Rectal smooth muscle tissue (tissue), 1 donor: ENCODE data around the gene MCCC1.
"Not testable (repeated sequence)": the region's sequence is repeated elsewhere in the genome, so short reads cannot be mapped to it uniquely, and the experiment has no call there.

Experiments used
- H3K27ac ChIP-seq: one replicate; pipeline ENCODE4 v1.7.0; 2013; ENCODE audit warnings: low read depth, low read length, inconsistent platforms
- H3K27me3 ChIP-seq: one replicate; pipeline ENCODE4 v1.7.0; 2013; ENCODE audit warnings: low read length; ENCODE audit not compliant: control insufficient read depth, insufficient read depth
- H3K36me3 ChIP-seq: one replicate; pipeline ENCODE4 v1.7.0; 2013; ENCODE audit warnings: low read length; ENCODE audit not compliant: control insufficient read depth, insufficient read depth
- H3K4me1 ChIP-seq: one replicate; pipeline ENCODE4 v1.7.0; 2013; ENCODE audit warnings: low read length; ENCODE audit not compliant: control insufficient read depth, insufficient read depth
- H3K4me3 ChIP-seq: one replicate; pipeline ENCODE4 v1.7.0; 2013; ENCODE audit warnings: low read length
- H3K9ac ChIP-seq: one replicate; pipeline ENCODE4 v1.7.0; 2013; ENCODE audit warnings: low read length

MCCC1 gene

DNA sequence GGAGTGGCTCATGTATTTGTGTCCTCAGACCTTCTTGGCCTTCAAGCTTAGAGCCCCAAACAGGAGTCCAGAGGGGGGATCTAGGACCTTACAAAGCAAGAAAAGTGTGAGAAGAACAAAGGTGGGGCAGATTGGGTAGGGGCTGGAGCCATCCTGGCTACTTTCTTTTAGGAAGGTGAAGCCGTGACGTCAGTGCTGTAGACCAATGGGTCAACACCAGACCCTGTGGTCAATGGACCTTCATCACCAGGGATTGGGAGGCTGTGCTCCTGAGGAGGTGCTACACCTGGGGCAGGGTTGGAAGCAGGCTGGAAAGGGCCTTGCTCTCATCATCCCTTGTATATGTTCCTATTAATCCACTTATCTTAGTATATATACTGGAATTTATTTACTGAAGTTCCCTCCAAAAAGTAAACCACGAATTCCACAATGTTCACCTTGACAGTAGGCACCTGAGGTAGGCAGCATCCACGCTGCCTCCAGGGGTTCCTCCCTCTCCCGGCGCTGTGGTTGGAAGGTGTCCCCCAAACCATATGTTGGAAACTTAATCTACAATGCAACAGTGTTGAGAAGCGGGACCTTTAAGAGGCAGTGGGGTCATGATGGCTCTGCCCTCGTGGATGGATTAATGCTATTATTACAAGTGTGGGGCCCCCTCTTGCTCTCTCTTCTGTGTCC, 21.4 kb upstream of the MCCC1 start:
- Histone ChIP-seq H3K27ac (no peak overlapping the region), H3K36me3 (no peaks in the 10 kb centered on the region), H3K9ac (no peak overlapping the region), H3K4me3 (no peak overlapping the region), H3K27me3 (no peaks in the 10 kb centered on the region), H3K4me1 (no peaks in the 10 kb centered on the region)

DNA sequence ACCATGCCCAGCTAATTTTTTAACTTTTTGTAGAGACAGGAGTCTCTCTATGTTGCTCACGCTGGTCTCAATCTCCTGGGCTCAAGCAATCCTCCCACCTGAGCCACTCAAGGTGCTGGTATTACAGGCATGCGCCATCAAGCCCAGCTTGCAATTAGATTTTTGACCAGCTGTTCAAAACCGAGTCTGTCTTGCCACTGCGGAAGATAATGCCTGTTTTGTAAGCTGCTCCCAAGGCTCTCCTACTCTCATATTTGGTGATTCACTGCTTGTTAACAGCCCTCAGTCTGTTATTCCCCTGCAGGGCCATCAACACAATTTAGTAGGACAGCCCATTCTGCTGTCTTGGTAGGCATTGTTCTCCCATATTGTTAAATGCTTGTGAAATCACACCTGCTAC, 17.8 kb upstream of the MCCC1 start:
- Histone ChIP-seq H3K9ac (no peak overlapping the region), H3K27ac (no peak overlapping the region), H3K4me1 (no peaks in the 10 kb centered on the region), H3K27me3 (no peaks in the 10 kb centered on the region), H3K4me3 (no peak overlapping the region), H3K36me3 (no peaks in the 10 kb centered on the region)

DNA sequence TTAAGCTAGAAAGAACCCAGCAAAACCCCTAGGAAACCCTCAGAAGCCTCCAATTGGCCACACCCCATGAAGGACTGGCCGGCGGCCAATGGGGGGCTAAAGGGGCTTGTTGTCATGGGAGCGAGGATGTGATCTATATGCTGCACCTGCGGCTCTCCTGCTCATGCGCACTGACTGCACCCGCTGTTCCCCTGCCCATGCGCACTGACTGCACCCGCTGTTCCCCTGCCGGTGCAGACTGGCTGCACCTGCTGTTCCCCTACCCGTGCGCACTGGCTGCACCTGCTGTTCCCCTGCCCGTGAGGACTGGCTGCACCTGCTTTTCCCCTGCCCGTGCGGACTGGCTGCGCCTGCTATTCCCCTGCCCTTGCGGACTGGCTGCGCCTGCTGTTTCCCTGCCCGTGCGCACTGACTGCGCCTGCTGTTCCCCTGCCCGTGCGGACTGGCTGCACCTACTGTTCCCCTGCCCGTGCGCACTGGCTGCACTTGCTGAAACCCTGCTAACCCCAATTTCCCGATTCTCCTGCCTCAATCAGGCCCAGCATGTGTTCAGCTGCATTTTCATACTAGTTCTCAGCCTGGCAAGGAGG, 16.8 kb upstream of the MCCC1 start:
- no peak overlapping the region for H3K27ac ChIP-seq
- H3K9ac ChIP-seq: no peak overlapping the region
- H3K4me3 ChIP-seq: peak overlapping the region; percentile 42
- no peaks in the 10 kb centered on the region for H3K36me3 ChIP-seq
- H3K27me3 ChIP-seq: no peaks in the 10 kb centered on the region
- H3K4me1 ChIP-seq: no peaks in the 10 kb centered on the region

DNA sequence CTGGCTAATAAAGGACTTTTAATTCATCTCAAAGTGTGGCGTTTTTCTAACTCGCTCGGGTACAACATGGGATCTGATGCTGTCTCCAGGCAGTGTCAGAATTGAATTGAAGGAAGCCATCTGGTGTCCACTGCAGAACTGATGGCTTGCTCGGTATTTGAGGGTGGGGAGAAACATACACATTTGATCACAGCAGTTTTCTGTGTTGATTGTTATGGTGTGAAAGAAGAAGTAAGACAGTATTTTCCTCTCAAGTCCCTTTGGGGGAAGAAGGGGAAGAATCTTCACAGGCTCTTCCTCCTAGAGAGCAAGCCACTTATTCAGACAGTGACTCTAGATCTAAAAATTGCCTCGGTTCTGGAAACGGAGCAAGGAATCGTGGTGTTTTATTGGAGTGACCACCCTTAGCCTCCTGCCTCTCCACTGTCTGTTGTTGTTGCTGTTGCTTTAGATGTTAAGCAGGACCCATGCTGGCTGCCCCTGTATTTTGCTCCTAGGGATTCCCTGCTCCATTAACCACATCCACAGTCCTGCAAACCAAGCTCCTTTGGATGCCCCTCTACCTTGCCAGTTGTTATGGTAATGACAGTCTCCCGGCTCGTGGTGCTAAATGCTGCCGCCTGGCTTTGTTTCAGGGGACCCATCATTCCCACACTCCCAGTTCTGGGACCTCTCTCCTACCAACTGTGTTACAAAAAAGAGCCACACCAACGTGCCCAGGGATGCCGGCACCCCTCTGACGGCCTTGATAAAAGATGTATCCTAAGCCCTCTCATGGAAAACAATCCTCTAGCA, 15.3 kb upstream of the MCCC1 start:
- H3K27me3 ChIP-seq: no peaks in the 10 kb centered on the region
- no peak overlapping the region for H3K9ac ChIP-seq
- H3K27ac ChIP-seq: no peak overlapping the region
- H3K36me3 ChIP-seq: no peaks in the 10 kb centered on the region
- H3K4me3 ChIP-seq: no peak overlapping the region
- no peaks in the 10 kb centered on the region for H3K4me1 ChIP-seq

DNA sequence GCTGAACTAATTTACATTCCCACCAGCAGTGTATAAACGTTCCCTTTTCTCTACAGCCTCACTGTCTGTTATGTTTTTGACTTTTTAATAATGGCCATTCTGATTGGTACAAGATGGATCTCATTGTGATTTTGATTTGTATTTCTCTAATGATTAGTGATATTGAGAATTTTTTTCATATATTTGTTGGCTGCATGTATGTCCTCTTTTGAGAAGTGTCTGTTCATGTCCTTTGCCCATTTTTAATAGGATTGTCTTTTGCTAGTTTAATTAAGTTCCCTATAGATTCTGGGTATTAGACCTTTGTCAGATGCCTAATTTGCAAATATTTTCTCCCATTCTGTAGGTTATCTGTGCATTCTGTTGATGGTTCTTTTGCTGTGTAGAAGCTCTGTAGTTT, 10.6 kb upstream of the MCCC1 start:
- not testable (repeated sequence) for H3K4me3 ChIP-seq, H3K27me3 ChIP-seq, H3K4me1 ChIP-seq, H3K27ac ChIP-seq, H3K9ac ChIP-seq, H3K36me3 ChIP-seq

- Histone ChIP-seq H3K27me3 (no peaks in the 10 kb centered on the region), H3K4me1 (no peaks in the 10 kb centered on the region), H3K4me3 (no peak overlapping the region), H3K27ac (no peak overlapping the region), H3K9ac (no peak overlapping the region), H3K36me3 (no peaks in the 10 kb centered on the region)
Observed at GRCh38 chr3:183108470-183108869, 9.2 kb upstream of the MCCC1 start.

DNA sequence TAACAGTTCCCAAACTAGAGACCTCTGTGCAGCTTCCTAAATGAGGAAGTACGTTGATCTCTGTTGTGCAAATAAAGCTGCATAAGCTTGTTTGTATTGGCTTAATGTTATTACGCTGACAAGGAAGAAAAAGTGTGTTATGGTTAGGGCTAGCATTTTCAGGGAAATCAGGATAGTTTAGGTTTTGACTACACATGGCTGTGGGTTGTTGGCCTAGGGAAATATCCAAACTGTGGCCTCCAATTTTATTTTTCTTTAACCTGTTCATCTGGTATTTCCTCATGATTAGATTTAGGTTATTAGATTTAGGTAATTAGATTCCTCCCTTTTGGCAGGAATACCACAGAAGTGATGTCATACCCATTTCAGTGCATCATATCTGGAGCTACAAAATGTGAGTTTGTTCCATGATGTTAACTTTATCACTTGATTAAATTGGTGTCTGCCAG, 8.7 kb upstream of the MCCC1 start:
- Histone ChIP-seq H3K27ac (no peak overlapping the region), H3K9ac (no peak overlapping the region), H3K4me1 (no peaks in the 10 kb centered on the region), H3K27me3 (no peaks in the 10 kb centered on the region), H3K4me3 (no peak overlapping the region), H3K36me3 (no peaks in the 10 kb centered on the region)

DNA sequence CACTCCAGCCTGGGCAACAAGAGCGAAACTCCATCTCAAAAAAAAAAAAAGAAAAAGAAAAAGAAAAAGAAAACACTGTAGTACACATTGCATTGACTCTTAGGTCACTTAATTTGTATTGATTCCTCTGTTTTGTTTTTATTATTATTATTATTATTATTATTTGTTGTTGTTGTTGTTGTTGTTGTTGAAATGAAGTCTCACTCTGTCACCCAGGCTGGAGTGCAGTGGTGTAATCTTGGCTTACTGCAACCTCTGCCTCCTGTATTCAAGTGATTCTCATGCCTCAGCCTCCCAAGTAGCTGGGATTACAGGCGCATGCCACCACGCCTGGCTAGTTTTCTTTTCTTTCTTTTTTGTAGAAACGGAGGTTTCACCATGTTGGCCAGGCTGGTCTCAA, 8.1 kb upstream of the MCCC1 start:
- not testable (repeated sequence) for H3K36me3 ChIP-seq, H3K4me3 ChIP-seq, H3K27me3 ChIP-seq, H3K4me1 ChIP-seq, H3K9ac ChIP-seq, H3K27ac ChIP-seq

GRCh38 chr3:183106635-183107034, 7.3 kb upstream of the MCCC1 start:
- H3K9ac ChIP-seq: no peak overlapping the region
- no peaks in the 10 kb centered on the region for H3K27me3 ChIP-seq

GRCh38 chr3:183103950-183104349, 4.7 kb upstream of the MCCC1 start:
- H3K4me3 ChIP-seq, H3K4me1 ChIP-seq, H3K27ac ChIP-seq, H3K36me3 ChIP-seq, H3K9ac ChIP-seq, H3K27me3 ChIP-seq: not testable (repeated sequence)

More at GRCh38 chr3:183106635-183107034, 7.3 kb upstream of the MCCC1 start:
- no peak overlapping the region for H3K4me3 ChIP-seq
- no peak overlapping the region for H3K27ac ChIP-seq
- H3K4me1 ChIP-seq: no peaks in the 10 kb centered on the region
- H3K36me3 ChIP-seq: no peaks in the 10 kb centered on the region

- H3K36me3 ChIP-seq, H3K9ac ChIP-seq, H3K27ac ChIP-seq, H3K4me3 ChIP-seq, H3K4me1 ChIP-seq, H3K27me3 ChIP-seq: not testable (repeated sequence)
Observed at GRCh38 chr3:183101040-183101439, 1.7 kb upstream of the MCCC1 start.

DNA sequence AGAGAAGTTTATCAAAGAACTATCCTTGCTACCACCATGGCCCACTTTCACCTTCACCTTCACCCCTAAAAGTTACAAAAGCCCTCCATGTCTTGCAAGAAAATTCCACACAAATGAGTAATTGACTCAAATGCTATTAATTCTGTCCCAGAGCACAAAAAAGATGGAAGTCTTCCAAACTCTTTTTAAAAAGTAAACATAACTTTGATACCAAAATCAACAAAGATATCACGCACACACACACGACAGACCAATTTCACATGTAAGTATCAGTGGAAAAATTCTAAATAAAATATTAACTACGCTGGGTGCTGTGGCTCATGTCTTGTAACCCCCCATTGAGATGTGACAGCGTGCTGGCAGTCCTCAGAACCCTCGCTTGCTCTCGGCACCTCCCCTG, 1.1 kb upstream of the MCCC1 start:
- H3K27ac ChIP-seq: no peak overlapping the region
- H3K4me1 ChIP-seq: peaks cover 6% of the 10 kb centered on the region
- no peaks in the 10 kb centered on the region for H3K27me3 ChIP-seq
- H3K36me3 ChIP-seq: no peaks in the 10 kb centered on the region
- no peak overlapping the region for H3K4me3 ChIP-seq
- no peak overlapping the region for H3K9ac ChIP-seq

DNA sequence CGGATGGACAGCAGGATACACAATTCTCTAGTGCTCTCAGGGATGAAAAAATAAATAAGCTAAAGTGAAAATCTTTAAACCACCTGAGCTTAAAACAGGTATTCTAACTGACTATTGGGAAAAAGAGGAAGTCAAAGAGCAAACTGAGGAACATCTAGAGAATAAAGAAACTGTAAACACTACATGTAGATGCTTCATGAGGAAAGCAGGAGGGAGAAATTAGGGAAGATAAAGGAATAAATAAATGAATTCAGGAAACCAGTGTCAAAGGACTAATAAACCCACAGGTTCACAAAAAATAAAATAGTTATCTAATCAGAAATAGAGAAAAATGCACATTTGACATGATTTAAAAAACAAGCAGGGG, 525 bp upstream of the MCCC1 start:
- H3K4me3 ChIP-seq: peak overlapping the region; percentile 100
- H3K4me1 ChIP-seq: peaks cover 6% of the 10 kb centered on the region
- H3K36me3 ChIP-seq: no peaks in the 10 kb centered on the region
- no peak overlapping the region for H3K9ac ChIP-seq
- no peaks in the 10 kb centered on the region for H3K27me3 ChIP-seq
- H3K27ac ChIP-seq: peak overlapping the region; percentile 71
